Neural cell (in vitro differentiated cells): ENCODE measurements around the gene TPM2.

Source experiments
- EP300 ChIP-seq: fragments of 450-650 bp; conservative IDR thresholded peaks from 2 replicates; pipeline ENCODE4 v1.6.1; 2014; ENCODE audit warnings: antibody characterized with exemption, mild to moderate bottlenecking, moderate library complexity; ENCODE audit not compliant: poor library complexity, severe bottlenecking
- EZH2 ChIP-seq: fragments of 200-600, 300-800 bp; shearing (Covaris generic), sonication (generic); IDR thresholded peaks from 2 replicates; pipeline ENCODE4 v1.6.1; 2014; ENCODE audit warnings: antibody characterized with exemption, low read length, borderline replicate concordance, mild to moderate bottlenecking; ENCODE audit not compliant: insufficient read depth, poor library complexity, severe bottlenecking
- MXI1 ChIP-seq: fragments of 450-650 bp; conservative IDR thresholded peaks from 2 replicates; pipeline ENCODE4 v1.6.1; 2014; ENCODE audit warnings: antibody characterized with exemption, mild to moderate bottlenecking; ENCODE audit not compliant: poor library complexity, severe bottlenecking
- POLR2AphosphoS5 ChIP-seq: IDR thresholded peaks from 2 replicates; pipeline ENCODE4 v1.6.1; 2012
- RAD21 ChIP-seq: fragments of 450-650 bp; conservative IDR thresholded peaks from 2 replicates; pipeline ENCODE4 v1.6.1; 2014; ENCODE audit warnings: antibody characterized with exemption, mild to moderate bottlenecking, moderate library complexity
- SMC3 ChIP-seq: fragments of 450-650 bp; conservative IDR thresholded peaks from 2 replicates; pipeline ENCODE4 v1.6.1; 2014; ENCODE audit warnings: antibody characterized with exemption, mild to moderate bottlenecking, moderate library complexity; ENCODE audit not compliant: poor library complexity
- TAF1 ChIP-seq: IDR thresholded peaks from 2 replicates; pipeline ENCODE4 v1.6.1; 2012; ENCODE audit warnings: low read depth
- TF ChIP-seq, protein P1 (sequence below): fragments of 450-650 bp; IDR thresholded peaks from 2 replicates; pipeline ENCODE4 v1.5.1; 2014; ENCODE audit warnings: antibody characterized with exemption, mild to moderate bottlenecking, moderate library complexity; ENCODE audit not compliant: poor library complexity, severe bottlenecking
- TF ChIP-seq, protein P2 (sequence below): IDR thresholded peaks from 2 replicates; pipeline ENCODE4 v1.6.1; 2012; ENCODE audit warnings: borderline replicate concordance

DNA sequence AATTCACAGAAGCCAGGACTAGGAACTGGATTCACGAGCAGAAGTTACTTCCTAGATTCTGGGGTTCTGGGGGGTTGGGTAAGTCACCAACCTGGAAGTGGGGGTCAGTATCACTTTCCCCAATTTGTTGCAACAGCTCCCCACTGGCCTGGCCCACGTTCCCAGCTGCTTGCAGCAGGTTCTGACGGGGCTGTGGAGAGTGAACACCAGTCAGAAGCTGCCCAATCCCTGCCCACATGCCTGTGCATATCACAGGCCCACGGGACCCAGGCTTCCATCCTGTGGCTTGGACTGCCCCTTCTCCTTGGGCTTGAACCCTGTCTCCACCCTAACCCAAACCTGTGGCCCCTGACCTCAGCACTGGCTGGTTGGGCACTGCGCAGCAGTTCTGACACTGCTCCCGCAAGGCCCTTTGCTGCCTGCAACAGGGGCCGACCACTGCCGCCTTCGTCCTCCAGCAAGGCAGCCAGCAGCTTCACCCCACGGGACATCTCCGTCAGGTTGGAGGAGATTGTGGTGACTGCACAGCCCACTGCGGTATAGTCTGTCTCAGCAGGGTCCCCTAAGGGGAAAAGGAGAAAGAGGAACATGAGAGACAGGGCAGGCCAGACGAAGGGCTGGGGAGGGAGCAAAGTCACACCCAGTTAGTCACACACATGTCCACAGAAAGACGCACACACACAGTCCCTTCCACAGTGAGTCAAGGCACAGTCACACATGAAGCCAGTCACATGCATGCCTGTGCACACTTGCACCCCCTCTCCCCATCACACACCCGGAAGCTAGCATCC, 29.2 kb upstream of the TPM2 start:
- TF ChIP-seq, protein P1, sequence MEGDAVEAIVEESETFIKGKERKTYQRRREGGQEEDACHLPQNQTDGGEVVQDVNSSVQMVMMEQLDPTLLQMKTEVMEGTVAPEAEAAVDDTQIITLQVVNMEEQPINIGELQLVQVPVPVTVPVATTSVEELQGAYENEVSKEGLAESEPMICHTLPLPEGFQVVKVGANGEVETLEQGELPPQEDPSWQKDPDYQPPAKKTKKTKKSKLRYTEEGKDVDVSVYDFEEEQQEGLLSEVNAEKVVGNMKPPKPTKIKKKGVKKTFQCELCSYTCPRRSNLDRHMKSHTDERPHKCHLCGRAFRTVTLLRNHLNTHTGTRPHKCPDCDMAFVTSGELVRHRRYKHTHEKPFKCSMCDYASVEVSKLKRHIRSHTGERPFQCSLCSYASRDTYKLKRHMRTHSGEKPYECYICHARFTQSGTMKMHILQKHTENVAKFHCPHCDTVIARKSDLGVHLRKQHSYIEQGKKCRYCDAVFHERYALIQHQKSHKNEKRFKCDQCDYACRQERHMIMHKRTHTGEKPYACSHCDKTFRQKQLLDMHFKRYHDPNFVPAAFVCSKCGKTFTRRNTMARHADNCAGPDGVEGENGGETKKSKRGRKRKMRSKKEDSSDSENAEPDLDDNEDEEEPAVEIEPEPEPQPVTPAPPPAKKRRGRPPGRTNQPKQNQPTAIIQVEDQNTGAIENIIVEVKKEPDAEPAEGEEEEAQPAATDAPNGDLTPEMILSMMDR = no peak
- TF ChIP-seq EZH2 (no peak), TAF1 (no peak), SMC3 (no peak), POLR2AphosphoS5 (no peak), RAD21 (no peak), EP300 (no peak), MXI1 (no peak)
- TF ChIP-seq, protein P2, sequence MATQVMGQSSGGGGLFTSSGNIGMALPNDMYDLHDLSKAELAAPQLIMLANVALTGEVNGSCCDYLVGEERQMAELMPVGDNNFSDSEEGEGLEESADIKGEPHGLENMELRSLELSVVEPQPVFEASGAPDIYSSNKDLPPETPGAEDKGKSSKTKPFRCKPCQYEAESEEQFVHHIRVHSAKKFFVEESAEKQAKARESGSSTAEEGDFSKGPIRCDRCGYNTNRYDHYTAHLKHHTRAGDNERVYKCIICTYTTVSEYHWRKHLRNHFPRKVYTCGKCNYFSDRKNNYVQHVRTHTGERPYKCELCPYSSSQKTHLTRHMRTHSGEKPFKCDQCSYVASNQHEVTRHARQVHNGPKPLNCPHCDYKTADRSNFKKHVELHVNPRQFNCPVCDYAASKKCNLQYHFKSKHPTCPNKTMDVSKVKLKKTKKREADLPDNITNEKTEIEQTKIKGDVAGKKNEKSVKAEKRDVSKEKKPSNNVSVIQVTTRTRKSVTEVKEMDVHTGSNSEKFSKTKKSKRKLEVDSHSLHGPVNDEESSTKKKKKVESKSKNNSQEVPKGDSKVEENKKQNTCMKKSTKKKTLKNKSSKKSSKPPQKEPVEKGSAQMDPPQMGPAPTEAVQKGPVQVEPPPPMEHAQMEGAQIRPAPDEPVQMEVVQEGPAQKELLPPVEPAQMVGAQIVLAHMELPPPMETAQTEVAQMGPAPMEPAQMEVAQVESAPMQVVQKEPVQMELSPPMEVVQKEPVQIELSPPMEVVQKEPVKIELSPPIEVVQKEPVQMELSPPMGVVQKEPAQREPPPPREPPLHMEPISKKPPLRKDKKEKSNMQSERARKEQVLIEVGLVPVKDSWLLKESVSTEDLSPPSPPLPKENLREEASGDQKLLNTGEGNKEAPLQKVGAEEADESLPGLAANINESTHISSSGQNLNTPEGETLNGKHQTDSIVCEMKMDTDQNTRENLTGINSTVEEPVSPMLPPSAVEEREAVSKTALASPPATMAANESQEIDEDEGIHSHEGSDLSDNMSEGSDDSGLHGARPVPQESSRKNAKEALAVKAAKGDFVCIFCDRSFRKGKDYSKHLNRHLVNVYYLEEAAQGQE = no peak
